ENCODE data around the gene HNRNPUL1.
A peak's percentile ranks its signal among the peaks of the same experiment; 100 is the strongest.

Gene HNRNPUL1

GRCh38 chr19:41307954-41308449, 43.8 kb downstream of the HNRNPUL1 start:
- no peak for TF ChIP-seq FOXP2 (optimal IDR thresholded peaks at IDR 0.05; ENCODE audit: borderline replicate concordance, extremely low read depth, extremely low read length, insufficient read depth)
- TF ChIP-seq TAF1 (IDR thresholded peaks at IDR 0.05; ENCODE audit: borderline replicate concordance, insufficient read depth, low read length) = no peak
- no peak for TF ChIP-seq SIN3A (IDR thresholded peaks at IDR 0.05; ENCODE audit: borderline replicate concordance, insufficient read depth, low read length)
- TF ChIP-seq REST (IDR thresholded peaks at IDR 0.05; ENCODE audit: insufficient read depth in 1 of 2, low read depth in 2 of 2, low read length in 2 of 2) = no peak
- TF ChIP-seq POLR2AphosphoS5 (IDR thresholded peaks at IDR 0.05; ENCODE audit: low read depth, low read length) = no peak

DNA sequence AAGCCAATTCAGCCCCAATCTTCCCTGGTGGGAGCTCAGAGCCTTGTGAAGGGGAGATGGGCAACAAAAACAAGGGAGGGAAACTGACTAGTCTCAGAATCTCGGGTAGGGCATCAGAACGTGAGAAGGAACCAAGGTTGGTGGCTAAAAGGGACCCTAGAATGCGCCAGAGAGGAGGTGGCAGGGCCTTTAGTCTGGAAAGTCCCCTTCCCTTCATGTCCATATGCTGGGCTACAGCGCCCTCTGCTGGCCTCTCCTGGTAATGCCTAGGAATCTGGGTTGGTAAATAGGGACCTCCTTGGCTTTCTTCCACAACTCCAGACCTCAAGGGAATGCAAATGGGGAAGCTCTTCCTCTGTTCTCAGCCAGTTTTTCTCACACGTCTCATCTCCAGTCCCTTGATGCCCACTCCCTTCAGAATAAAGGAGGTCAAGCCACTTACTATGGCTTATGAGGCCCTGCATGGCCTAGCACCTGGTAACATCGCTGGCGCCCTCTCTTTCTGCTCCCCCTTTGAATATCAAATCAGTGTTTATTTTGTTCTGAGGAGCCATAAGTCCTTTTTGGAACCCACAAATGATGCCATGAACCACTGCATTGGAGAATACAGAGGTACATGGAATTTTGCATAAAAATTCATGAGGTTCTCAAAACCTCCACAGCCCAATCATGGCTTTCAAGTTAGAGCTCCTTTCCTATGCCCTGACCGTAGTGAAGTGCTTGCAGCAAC, 44.4 kb downstream of the HNRNPUL1 start:
- TF ChIP-seq POLR2AphosphoS5 (IDR thresholded peaks at IDR 0.05; ENCODE audit: low read depth, low read length) (peak; percentile 74), FOXP2 (optimal IDR thresholded peaks at IDR 0.05; ENCODE audit: borderline replicate concordance, extremely low read depth, extremely low read length, insufficient read depth) (no peak), TAF1 (IDR thresholded peaks at IDR 0.05; ENCODE audit: borderline replicate concordance, insufficient read depth, low read length) (no peak), REST (IDR thresholded peaks at IDR 0.05; ENCODE audit: insufficient read depth in 1 of 2, low read depth in 2 of 2, low read length in 2 of 2) (0 out of 4 replicates have a peak, but pooled peaks of 1 of the 2 experiments have one; percentile 3), SIN3A (IDR thresholded peaks at IDR 0.05; ENCODE audit: borderline replicate concordance, insufficient read depth, low read length) (0 out of 2 replicates have a peak, but pooled peaks have one; percentile 68)

DNA sequence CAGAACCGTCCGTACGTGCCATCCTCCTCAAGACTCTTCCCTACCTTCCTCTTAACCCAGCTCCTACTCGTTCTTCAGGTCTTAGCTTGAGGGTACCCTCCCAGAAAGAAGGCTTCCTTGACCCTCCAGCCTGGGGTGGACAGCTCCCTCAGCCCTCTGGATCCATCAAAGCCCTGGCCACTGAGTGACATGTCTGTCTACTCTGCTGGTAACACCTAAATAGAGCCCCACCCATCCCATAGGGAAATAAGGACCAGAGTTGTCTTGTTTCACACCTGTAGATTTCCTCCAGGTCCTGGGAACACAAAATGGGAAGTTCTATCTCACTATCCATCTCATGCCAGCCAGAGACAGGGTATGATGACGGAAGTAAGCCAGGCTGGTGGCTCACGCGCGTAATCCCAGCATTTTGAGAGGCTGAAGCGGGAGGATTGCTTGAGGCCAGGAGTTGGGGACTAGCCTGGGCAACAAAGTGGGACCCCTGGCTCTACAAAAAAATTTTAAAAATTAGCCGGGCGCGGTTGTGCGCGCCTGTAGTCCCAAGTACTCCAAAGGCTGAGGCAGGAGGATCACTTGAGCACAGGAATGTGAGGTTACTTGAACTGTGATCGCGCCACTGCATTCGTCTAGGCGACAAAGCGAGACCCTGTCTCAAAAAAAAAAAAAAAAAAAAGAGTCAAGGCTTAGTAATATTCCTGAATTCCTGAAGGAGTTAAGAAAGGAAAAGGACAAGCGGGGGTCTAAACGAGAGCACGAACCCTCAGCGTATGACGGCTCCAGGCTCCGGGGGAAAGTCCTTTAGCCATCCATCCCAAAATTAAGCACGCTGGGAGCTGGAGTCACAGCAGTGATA, 45.2 kb downstream of the HNRNPUL1 start:
- TF ChIP-seq SIN3A (IDR thresholded peaks at IDR 0.05; ENCODE audit: borderline replicate concordance, insufficient read depth, low read length) (no peak), TAF1 (IDR thresholded peaks at IDR 0.05; ENCODE audit: borderline replicate concordance, insufficient read depth, low read length) (peak; percentile 32; the same call in 1 of the 2 replicates), POLR2AphosphoS5 (IDR thresholded peaks at IDR 0.05; ENCODE audit: low read depth, low read length) (no peak), FOXP2 (optimal IDR thresholded peaks at IDR 0.05; ENCODE audit: borderline replicate concordance, extremely low read depth, extremely low read length, insufficient read depth) (no peak), REST (IDR thresholded peaks at IDR 0.05; ENCODE audit: insufficient read depth in 1 of 2, low read depth in 2 of 2, low read length in 2 of 2) (peak; percentile 4 to 60; a peak in 2 of 4 replicates)

DNA sequence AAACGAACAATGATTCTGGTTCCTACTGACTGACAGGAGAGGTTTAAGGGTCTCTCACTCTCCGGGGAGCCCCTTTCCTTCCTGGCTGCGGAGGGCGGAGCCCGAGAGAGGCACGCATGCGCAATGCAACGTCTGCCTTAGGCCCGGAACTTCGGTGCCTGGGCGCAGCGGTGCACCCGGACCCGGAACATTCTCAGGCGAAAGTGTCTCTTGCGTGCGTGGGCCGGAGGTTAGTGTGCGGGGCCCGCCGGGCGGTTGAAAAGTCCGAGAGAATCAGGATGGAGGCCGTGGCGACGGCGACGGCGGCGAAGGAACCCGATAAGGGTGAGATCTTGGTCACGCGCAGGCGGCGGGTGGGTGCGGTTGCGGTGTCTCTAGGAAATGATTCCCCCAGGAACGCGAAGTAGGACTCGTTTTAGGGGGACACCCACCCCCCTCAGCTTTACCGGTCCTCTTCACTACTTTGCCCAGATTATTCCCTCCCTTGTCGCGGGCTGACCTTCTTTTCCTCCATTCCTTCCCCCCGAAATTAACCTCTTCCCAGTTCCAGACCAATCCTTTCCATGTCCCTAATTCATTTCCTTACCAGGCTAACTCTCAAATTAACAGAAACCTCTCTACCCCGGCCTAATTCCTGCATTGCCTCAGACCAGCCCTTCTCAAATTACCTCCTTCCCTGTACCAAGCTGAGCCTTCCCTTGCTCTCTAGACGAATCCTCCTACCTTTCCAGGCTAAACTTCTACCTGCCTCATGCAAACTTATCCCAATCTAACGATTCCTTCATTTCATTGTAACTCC, 46.1 kb downstream of the HNRNPUL1 start, which contains the start of gene CCDC97:
Gene CCDC97, plus strand, starts transcription at position 140 of the 799 bp plus-strand sequence. Its CDS starts 139 bp downstream, at position 279.
- TF ChIP-seq REST (IDR thresholded peaks at IDR 0.05; ENCODE audit: insufficient read depth in 1 of 2, low read depth in 2 of 2, low read length in 2 of 2) (peak in 1 of 2 experiments; percentile 16; a peak in 1 of 4 replicates), POLR2AphosphoS5 (IDR thresholded peaks at IDR 0.05; ENCODE audit: low read depth, low read length) (peak; percentile 96; the same call in 1 of the 2 replicates), FOXP2 (optimal IDR thresholded peaks at IDR 0.05; ENCODE audit: borderline replicate concordance, extremely low read depth, extremely low read length, insufficient read depth) (peak; percentile 65), SIN3A (IDR thresholded peaks at IDR 0.05; ENCODE audit: borderline replicate concordance, insufficient read depth, low read length) (peak; percentile 88; the same call in 1 of the 2 replicates), TAF1 (IDR thresholded peaks at IDR 0.05; ENCODE audit: borderline replicate concordance, insufficient read depth, low read length) (peak; percentile 91; the same call in 1 of the 2 replicates)
